Measurements from ENCODE around the gene ARL6IP1.

Gene ARL6IP1

DNA sequence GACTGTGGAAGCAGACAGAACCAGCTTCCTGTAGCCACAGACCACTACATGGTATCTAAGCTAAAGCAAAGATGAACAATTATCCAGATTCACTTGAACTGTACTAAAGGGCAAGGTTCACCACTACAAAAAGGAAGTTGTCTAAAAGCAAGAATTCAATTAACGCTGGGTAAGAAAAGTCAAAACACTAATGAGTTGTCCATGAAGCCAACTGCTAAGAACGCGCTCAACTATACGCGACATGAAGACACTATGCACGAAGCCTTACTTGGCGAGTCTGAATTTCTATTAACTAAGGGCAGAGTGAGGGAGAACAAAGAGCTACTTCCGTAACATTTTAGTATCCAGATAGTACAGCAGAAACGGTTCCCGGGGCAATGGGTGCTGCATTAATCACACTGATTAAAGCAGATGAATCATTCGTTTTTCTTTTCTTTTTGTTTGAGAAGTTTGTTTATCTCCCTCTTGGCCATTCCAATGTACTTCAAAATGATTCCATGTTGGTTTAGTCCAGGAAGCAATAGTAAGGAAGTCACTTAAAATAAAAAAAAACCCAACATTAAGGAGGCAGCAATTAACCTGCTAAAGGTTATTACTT lies 8.4 kb downstream of the ARL6IP1 start:
- no peak for ATAC-seq
- TF ChIP-seq CSDC2 (CRISPR knock-in tag; IDR thresholded peaks at IDR 0.05) (no peak), BACH2 (CRISPR knock-in tag; IDR thresholded peaks at IDR 0.05; ENCODE audit: borderline replicate concordance) (no peak), TOX (CRISPR knock-in tag; IDR thresholded peaks at IDR 0.05; ENCODE audit: borderline replicate concordance) (no peak), ESRRG (CRISPR knock-in tag; IDR thresholded peaks at IDR 0.05) (no peak), SNAI2 (CRISPR knock-in tag; IDR thresholded peaks at IDR 0.05) (no peak), OSR1 (CRISPR knock-in tag; IDR thresholded peaks at IDR 0.05) (no peak), GLIS3 (CRISPR knock-in tag; IDR thresholded peaks at IDR 0.05) (no peak), ZC3H10 (CRISPR knock-in tag; IDR thresholded peaks at IDR 0.05) (no peak), RARB (CRISPR knock-in tag; IDR thresholded peaks at IDR 0.05) (no peak)
- TF ChIP-seq, protein P1, sequence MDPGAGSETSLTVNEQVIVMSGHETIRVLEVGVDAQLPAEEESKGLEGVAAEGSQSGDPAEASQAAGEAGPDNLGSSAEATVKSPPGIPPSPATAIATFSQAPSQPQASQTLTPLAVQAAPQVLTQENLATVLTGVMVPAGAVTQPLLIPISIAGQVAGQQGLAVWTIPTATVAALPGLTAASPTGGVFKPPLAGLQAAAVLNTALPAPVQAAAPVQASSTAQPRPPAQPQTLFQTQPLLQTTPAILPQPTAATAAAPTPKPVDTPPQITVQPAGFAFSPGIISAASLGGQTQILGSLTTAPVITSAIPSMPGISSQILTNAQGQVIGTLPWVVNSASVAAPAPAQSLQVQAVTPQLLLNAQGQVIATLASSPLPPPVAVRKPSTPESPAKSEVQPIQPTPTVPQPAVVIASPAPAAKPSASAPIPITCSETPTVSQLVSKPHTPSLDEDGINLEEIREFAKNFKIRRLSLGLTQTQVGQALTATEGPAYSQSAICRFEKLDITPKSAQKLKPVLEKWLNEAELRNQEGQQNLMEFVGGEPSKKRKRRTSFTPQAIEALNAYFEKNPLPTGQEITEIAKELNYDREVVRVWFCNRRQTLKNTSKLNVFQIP (CRISPR knock-in tag; IDR thresholded peaks at IDR 0.05; ENCODE audit: borderline replicate concordance, low read depth) = no peak
- TF ChIP-seq, protein P2, sequence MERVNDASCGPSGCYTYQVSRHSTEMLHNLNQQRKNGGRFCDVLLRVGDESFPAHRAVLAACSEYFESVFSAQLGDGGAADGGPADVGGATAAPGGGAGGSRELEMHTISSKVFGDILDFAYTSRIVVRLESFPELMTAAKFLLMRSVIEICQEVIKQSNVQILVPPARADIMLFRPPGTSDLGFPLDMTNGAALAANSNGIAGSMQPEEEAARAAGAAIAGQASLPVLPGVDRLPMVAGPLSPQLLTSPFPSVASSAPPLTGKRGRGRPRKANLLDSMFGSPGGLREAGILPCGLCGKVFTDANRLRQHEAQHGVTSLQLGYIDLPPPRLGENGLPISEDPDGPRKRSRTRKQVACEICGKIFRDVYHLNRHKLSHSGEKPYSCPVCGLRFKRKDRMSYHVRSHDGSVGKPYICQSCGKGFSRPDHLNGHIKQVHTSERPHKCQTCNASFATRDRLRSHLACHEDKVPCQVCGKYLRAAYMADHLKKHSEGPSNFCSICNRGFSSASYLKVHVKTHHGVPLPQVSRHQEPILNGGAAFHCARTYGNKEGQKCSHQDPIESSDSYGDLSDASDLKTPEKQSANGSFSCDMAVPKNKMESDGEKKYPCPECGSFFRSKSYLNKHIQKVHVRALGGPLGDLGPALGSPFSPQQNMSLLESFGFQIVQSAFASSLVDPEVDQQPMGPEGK (CRISPR knock-in tag; IDR thresholded peaks at IDR 0.05; ENCODE audit: borderline replicate concordance) = no peak
- TF ChIP-seq, protein P3, sequence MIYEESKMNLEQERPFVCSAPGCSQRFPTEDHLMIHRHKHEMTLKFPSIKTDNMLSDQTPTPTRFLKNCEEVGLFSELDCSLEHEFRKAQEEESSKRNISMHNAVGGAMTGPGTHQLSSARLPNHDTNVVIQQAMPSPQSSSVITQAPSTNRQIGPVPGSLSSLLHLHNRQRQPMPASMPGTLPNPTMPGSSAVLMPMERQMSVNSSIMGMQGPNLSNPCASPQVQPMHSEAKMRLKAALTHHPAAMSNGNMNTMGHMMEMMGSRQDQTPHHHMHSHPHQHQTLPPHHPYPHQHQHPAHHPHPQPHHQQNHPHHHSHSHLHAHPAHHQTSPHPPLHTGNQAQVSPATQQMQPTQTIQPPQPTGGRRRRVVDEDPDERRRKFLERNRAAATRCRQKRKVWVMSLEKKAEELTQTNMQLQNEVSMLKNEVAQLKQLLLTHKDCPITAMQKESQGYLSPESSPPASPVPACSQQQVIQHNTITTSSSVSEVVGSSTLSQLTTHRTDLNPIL (CRISPR knock-in tag; IDR thresholded peaks at IDR 0.05; ENCODE audit: low read depth) = no peak

DNA sequence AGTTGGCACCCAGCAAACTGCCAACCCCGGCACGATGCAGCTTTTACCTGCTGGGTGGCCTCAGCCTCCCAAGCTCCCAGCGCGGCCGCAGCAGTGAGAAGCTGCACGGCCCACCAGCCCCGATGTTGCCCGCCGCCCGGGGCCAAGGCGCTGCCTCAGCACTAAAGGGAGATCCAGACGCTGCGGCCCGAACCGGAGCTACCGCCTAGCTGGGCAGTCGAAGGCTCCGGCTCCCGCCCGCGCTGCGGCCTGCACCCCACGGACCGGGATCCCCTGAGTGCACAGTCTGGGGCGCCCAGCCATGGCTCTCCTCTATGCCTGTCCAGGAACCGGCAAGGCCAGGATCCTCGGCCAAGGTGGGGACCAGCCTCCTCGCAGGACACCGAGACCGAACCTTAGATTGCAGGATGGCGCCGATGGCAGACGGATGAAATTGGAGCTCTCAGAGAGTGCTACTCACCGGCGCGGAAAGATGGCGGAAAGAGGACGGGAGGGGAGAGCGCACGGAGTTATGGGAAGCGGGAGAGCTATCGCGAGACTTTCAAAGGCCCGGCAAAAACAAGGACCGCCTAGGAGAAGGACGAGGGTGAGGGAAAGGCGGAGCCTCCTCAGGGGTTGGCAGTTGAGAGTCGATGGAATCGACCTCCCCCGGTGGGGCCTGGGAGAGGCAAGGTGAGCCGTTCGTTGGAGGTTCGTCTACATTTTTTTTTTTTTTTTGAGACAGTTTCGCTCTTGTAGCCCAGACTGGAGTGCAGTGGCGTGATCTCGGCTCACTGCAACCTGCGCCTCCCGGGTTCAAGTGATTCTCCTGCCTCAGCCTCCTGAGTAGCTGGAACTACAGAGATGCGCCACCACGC lies 11.3 kb downstream of the ARL6IP1 start, which contains the start of gene RPS15A:
RPS15A (minus strand) TSS at position 485 of the 857 bp plus-strand sequence. CDS start 1,221 bp downstream, outside the sequence.
- peak; percentile 99 for ATAC-seq
- no peak for TF ChIP-seq BACH2 (CRISPR knock-in tag; IDR thresholded peaks at IDR 0.05; ENCODE audit: borderline replicate concordance)
- no peak for TF ChIP-seq ESRRG (CRISPR knock-in tag; IDR thresholded peaks at IDR 0.05)
- TF ChIP-seq, protein P2 (CRISPR knock-in tag; IDR thresholded peaks at IDR 0.05; ENCODE audit: borderline replicate concordance) = no peak
- no peak for TF ChIP-seq TCF4 (CRISPR knock-in tag; IDR thresholded peaks at IDR 0.05; ENCODE audit: borderline replicate concordance)
- TF ChIP-seq, protein P4, sequence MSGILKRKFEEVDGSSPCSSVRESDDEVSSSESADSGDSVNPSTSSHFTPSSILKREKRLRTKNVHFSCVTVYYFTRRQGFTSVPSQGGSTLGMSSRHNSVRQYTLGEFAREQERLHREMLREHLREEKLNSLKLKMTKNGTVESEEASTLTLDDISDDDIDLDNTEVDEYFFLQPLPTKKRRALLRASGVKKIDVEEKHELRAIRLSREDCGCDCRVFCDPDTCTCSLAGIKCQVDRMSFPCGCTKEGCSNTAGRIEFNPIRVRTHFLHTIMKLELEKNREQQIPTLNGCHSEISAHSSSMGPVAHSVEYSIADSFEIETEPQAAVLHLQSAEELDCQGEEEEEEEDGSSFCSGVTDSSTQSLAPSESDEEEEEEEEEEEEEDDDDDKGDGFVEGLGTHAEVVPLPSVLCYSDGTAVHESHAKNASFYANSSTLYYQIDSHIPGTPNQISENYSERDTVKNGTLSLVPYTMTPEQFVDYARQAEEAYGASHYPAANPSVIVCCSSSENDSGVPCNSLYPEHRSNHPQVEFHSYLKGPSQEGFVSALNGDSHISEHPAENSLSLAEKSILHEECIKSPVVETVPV (CRISPR knock-in tag; IDR thresholded peaks at IDR 0.05) = no peak
- TF ChIP-seq ZFP3 (CRISPR knock-in tag; IDR thresholded peaks at IDR 0.05) = no peak
- no peak for TF ChIP-seq ARNTL (CRISPR knock-in tag; IDR thresholded peaks at IDR 0.05; ENCODE audit: borderline replicate concordance, low read depth)
- TF ChIP-seq ZFP30 (CRISPR knock-in tag; IDR thresholded peaks at IDR 0.05) = no peak
- no peak for TF ChIP-seq ZC3H10 (CRISPR knock-in tag; IDR thresholded peaks at IDR 0.05)
- TF ChIP-seq ZNF8 (CRISPR knock-in tag; IDR thresholded peaks at IDR 0.05) = no peak
- TF ChIP-seq RARB (CRISPR knock-in tag; IDR thresholded peaks at IDR 0.05) = no peak

DNA sequence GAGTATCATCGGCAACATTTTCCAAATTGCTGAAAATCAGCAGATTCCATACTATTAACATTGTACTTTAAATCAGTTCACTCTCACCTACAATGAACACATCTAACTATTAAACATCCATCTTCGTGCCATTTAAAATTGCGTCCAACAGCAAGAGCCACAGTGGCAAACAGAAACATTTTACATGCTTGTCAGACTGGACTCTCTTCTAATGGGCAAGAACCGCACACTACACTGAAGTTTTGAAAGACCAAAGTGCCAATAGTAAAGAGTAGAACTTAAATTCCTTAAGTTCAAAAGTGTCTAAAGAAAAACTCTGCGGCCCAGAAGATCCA lies 11.9 kb downstream of the ARL6IP1 start:
- no peak for ATAC-seq
- no peak for TF ChIP-seq ISL1 (CRISPR knock-in tag; IDR thresholded peaks at IDR 0.05)
- TF ChIP-seq ZFP3 (CRISPR knock-in tag; IDR thresholded peaks at IDR 0.05) = no peak
- TF ChIP-seq, protein P5, sequence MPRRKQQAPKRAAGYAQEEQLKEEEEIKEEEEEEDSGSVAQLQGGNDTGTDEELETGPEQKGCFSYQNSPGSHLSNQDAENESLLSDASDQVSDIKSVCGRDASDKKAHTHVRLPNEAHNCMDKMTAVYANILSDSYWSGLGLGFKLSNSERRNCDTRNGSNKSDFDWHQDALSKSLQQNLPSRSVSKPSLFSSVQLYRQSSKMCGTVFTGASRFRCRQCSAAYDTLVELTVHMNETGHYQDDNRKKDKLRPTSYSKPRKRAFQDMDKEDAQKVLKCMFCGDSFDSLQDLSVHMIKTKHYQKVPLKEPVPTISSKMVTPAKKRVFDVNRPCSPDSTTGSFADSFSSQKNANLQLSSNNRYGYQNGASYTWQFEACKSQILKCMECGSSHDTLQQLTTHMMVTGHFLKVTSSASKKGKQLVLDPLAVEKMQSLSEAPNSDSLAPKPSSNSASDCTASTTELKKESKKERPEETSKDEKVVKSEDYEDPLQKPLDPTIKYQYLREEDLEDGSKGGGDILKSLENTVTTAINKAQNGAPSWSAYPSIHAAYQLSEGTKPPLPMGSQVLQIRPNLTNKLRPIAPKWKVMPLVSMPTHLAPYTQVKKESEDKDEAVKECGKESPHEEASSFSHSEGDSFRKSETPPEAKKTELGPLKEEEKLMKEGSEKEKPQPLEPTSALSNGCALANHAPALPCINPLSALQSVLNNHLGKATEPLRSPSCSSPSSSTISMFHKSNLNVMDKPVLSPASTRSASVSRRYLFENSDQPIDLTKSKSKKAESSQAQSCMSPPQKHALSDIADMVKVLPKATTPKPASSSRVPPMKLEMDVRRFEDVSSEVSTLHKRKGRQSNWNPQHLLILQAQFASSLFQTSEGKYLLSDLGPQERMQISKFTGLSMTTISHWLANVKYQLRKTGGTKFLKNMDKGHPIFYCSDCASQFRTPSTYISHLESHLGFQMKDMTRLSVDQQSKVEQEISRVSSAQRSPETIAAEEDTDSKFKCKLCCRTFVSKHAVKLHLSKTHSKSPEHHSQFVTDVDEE (CRISPR knock-in tag; IDR thresholded peaks at IDR 0.05) = no peak
- TF ChIP-seq, protein P3 (CRISPR knock-in tag; IDR thresholded peaks at IDR 0.05; ENCODE audit: low read depth) = no peak
- no peak for TF ChIP-seq SNAI2 (CRISPR knock-in tag; IDR thresholded peaks at IDR 0.05)
- TF ChIP-seq ZFP30 (CRISPR knock-in tag; IDR thresholded peaks at IDR 0.05) = no peak
- no peak for TF ChIP-seq TCF4 (CRISPR knock-in tag; IDR thresholded peaks at IDR 0.05; ENCODE audit: borderline replicate concordance)
- no peak for TF ChIP-seq ZNF8 (CRISPR knock-in tag; IDR thresholded peaks at IDR 0.05)
- TF ChIP-seq OSR1 (CRISPR knock-in tag; IDR thresholded peaks at IDR 0.05) = no peak
- TF ChIP-seq, protein P2 (CRISPR knock-in tag; IDR thresholded peaks at IDR 0.05; ENCODE audit: borderline replicate concordance) = no peak
